GM23338 (cell line): Measurements from ENCODE around the gene DOCK11. TPM values are rescaled to one million over a fixed set of nuclear protein-coding genes. Genes with fewer than 3 reads are reported as not detected.

Experiments used
- ATAC-seq: fragments of 200-7000 bp; cut with Tn5 transposase; 3 replicates; pipeline ENCODE4 v1.9.1; 2020
- DNase-seq: peaks from one replicate; pipeline ENCODE4 v3.0.0-alpha.2; 2015; ENCODE audit warnings: low spot score
- H2AFZ ChIP-seq: fragments of 200-600 bp; sonication (generic); 2 replicates; pipeline ENCODE4 v1.8.0; 2016; ENCODE audit warnings: antibody characterized with exemption, mild to moderate bottlenecking, moderate library complexity
- H3F3A ChIP-seq: fragments of 200-600 bp; sonication (generic); replicated peaks from 2 replicates; pipeline ENCODE4 v1.8.0; 2017; ENCODE audit warnings: antibody characterized with exemption, mixed run types, low read depth
- H3K27ac ChIP-seq: fragments of 200-600 bp; sonication (generic); 2 replicates; pipeline ENCODE4 v1.6.1; 2016; ENCODE audit warnings: low read depth
- H3K27me3 ChIP-seq: fragments of 200-600 bp; sonication (generic); 2 replicates; pipeline ENCODE4 v1.8.0; 2016; ENCODE audit warnings: mild to moderate bottlenecking, mixed run types, moderate library complexity; ENCODE audit not compliant: insufficient read depth
- H3K36me3 ChIP-seq: fragments of 200-600 bp; sonication (generic); 2 replicates; pipeline ENCODE4 v1.8.0; 2016; ENCODE audit warnings: mild to moderate bottlenecking; ENCODE audit not compliant: insufficient read depth
- H3K4me1 ChIP-seq: fragments of 200-600 bp; sonication (generic); 2 replicates; pipeline ENCODE4 v1.8.0; 2016; ENCODE audit warnings: mild to moderate bottlenecking, moderate library complexity; ENCODE audit not compliant: insufficient read depth
- H3K4me2 ChIP-seq: fragments of 200-600 bp; sonication (generic); 2 replicates; pipeline ENCODE4 v1.7.1; 2017; ENCODE audit warnings: mixed run types
- H3K4me3 ChIP-seq: fragments of 200-600 bp; sonication (generic); 2 replicates; pipeline ENCODE4 v1.6.1; 2016; ENCODE audit warnings: mixed run types
- H3K79me2 ChIP-seq: fragments of 200-600 bp; sonication (generic); replicated peaks from 2 replicates; pipeline ENCODE4 v1.8.0; 2017; ENCODE audit warnings: mild to moderate bottlenecking; ENCODE audit not compliant: insufficient read depth
- H3K9me2 ChIP-seq: fragments of 200-600 bp; sonication (generic); 2 replicates; pipeline ENCODE4 v1.8.0; 2017; ENCODE audit not compliant: insufficient read depth
- H4K20me1 ChIP-seq: fragments of 200-600 bp; sonication (generic); replicated peaks from 2 replicates; pipeline ENCODE4 v1.8.0; 2017; ENCODE audit warnings: mild to moderate bottlenecking; ENCODE audit not compliant: insufficient read depth
- H3K27ac Mint-ChIP-seq: 2 replicates; pipeline ENCODE4 v1.8.0; 2020; ENCODE audit warnings: inconsistent platforms, mild to moderate bottlenecking, moderate library complexity, mixed read lengths
- H3K27me3 Mint-ChIP-seq: 3 replicates; pipeline ENCODE4 v1.8.0; 2022; ENCODE audit warnings: low read depth, mild to moderate bottlenecking, moderate library complexity, mixed read lengths, inconsistent platforms; ENCODE audit not compliant: insufficient read depth, poor library complexity
- H3K36me3 Mint-ChIP-seq: 3 replicates; pipeline ENCODE4 v1.8.0; 2021; ENCODE audit warnings: low read depth, mild to moderate bottlenecking, inconsistent platforms, moderate library complexity, mixed read lengths
- H3K4me1 Mint-ChIP-seq: 3 replicates; pipeline ENCODE4 v1.8.0; 2020; ENCODE audit warnings: mild to moderate bottlenecking, inconsistent platforms, mixed read lengths
- H3K4me3 Mint-ChIP-seq: 3 replicates; pipeline ENCODE4 v1.8.0; 2021; ENCODE audit warnings: moderate library complexity, mild to moderate bottlenecking, inconsistent platforms, mixed read lengths
- H3K9me3 Mint-ChIP-seq: 3 replicates; pipeline ENCODE4 v1.8.0; 2020; ENCODE audit warnings: moderate library complexity, mild to moderate bottlenecking, inconsistent platforms, mixed read lengths
- EZH2phosphoT487 ChIP-seq: fragments of 200-600 bp; sonication (generic); IDR thresholded peaks from one replicate; pipeline ENCODE4 v1.8.1; 2018; ENCODE audit warnings: antibody characterized with exemption; ENCODE audit not compliant: unreplicated experiment
- NANOG ChIP-seq: IDR thresholded peaks from 2 replicates; pipeline ENCODE4 v1.6.1; 2016; ENCODE audit warnings: antibody characterized with exemption, borderline replicate concordance
- POLR2AphosphoS5 ChIP-seq: IDR thresholded peaks from 2 replicates; pipeline ENCODE4 v1.6.1; 2016; ENCODE audit warnings: antibody characterized with exemption, low read depth
- ZNF114 ChIP-seq: fragments of 250-450 bp; sonication (Bioruptor Pico); IDR thresholded peaks from 2 replicates; pipeline ENCODE4 v1.5.0; 2020; ENCODE audit warnings: mild to moderate bottlenecking, moderate library complexity
- ZNF331 ChIP-seq: fragments of 250-450 bp; sonication (Bioruptor Pico); IDR thresholded peaks from 2 replicates; pipeline ENCODE4 v1.5.0; 2020; ENCODE audit warnings: low read depth, mild to moderate bottlenecking, moderate library complexity
- polyA plus RNA-seq: library from polyadenylated mRNA; unstranded; fragments of >200 nt; fragmentation: Nextera tagmentation; extraction: Ambion mirVana; gene quantifications from 2 replicates; pipeline ENCODE4 v1.2.1, GENCODE V29; 2016
- total RNA-seq: library from RNA; depleted of rRNA; stranded (reverse); fragments of >200 nt; shearing (Covaris generic); gene quantifications from 2 replicates; pipeline ENCODE4 v1.2.3, GENCODE V29; 2014
- TF ChIP-seq, protein P1 (sequence below): fragments of 250-450 bp; sonication (Bioruptor Pico); IDR thresholded peaks from 2 replicates; pipeline ENCODE4 v1.5.0; 2020; ENCODE audit warnings: mild to moderate bottlenecking, moderate library complexity
- TF ChIP-seq, protein P2 (sequence below): IDR thresholded peaks from 2 replicates; pipeline ENCODE4 v1.6.1; 2016; ENCODE audit warnings: antibody characterized with exemption

Gene DOCK11
- total and polyA plus RNA-seq, 2 experiments from 2014 or later, result 6.0 to 12.3 TPM

DNA sequence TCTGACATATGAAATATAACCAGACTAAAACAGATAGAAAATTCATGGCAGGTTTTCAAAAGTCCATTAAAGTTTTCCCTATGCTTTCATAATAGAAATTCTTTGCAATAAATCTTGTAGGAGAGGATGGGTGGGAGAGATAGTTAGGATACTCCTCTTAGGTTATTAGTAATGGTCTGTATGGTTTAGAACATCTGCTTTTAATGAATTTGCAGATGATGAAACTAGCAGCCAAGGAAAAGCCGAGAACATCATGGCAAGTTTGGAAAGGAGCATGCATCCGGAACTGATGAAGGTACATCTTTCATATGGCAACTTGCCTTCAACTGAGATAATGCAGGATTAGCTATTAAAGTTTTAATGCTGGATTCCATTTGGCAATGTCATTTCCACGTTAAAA is 70.7 kb downstream of the DOCK11 start (continued):
- TF ChIP-seq, protein P1, sequence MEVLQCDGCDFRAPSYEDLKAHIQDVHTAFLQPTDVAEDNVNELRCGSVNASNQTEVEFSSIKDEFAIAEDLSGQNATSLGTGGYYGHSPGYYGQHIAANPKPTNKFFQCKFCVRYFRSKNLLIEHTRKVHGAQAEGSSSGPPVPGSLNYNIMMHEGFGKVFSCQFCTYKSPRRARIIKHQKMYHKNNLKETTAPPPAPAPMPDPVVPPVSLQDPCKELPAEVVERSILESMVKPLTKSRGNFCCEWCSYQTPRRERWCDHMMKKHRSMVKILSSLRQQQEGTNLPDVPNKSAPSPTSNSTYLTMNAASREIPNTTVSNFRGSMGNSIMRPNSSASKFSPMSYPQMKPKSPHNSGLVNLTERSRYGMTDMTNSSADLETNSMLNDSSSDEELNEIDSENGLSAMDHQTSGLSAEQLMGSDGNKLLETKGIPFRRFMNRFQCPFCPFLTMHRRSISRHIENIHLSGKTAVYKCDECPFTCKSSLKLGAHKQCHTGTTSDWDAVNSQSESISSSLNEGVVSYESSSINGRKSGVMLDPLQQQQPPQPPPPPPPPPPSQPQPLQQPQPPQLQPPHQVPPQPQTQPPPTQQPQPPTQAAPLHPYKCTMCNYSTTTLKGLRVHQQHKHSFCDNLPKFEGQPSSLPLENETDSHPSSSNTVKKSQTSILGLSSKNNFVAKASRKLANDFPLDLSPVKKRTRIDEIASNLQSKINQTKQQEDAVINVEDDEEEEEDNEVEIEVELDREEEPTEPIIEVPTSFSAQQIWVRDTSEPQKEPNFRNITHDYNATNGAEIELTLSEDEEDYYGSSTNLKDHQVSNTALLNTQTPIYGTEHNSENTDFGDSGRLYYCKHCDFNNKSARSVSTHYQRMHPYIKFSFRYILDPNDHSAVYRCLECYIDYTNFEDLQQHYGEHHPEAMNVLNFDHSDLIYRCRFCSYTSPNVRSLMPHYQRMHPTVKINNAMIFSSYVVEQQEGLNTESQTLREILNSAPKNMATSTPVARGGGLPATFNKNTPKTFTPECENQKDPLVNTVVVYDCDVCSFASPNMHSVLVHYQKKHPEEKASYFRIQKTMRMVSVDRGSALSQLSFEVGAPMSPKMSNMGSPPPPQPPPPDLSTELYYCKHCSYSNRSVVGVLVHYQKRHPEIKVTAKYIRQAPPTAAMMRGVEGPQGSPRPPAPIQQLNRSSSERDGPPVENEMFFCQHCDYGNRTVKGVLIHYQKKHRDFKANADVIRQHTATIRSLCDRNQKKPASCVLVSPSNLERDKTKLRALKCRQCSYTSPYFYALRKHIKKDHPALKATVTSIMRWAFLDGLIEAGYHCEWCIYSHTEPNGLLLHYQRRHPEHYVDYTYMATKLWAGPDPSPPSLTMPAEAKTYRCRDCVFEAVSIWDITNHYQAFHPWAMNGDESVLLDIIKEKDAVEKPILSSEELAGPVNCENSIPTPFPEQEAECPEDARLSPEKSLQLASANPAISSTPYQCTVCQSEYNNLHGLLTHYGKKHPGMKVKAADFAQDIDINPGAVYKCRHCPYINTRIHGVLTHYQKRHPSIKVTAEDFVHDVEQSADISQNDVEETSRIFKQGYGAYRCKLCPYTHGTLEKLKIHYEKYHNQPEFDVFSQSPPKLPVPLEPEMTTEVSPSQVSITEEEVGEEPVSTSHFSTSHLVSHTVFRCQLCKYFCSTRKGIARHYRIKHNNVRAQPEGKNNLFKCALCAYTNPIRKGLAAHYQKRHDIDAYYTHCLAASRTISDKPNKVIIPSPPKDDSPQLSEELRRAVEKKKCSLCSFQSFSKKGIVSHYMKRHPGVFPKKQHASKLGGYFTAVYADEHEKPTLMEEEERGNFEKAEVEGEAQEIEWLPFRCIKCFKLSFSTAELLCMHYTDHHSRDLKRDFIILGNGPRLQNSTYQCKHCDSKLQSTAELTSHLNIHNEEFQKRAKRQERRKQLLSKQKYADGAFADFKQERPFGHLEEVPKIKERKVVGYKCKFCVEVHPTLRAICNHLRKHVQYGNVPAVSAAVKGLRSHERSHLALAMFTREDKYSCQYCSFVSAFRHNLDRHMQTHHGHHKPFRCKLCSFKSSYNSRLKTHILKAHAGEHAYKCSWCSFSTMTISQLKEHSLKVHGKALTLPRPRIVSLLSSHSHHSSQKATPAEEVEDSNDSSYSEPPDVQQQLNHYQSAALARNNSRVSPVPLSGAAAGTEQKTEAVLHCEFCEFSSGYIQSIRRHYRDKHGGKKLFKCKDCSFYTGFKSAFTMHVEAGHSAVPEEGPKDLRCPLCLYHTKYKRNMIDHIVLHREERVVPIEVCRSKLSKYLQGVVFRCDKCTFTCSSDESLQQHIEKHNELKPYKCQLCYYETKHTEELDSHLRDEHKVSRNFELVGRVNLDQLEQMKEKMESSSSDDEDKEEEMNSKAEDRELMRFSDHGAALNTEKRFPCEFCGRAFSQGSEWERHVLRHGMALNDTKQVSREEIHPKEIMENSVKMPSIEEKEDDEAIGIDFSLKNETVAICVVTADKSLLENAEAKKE (CRISPR knock-in tag), result no peak
- no peak for TF ChIP-seq POLR2AphosphoS5

DNA sequence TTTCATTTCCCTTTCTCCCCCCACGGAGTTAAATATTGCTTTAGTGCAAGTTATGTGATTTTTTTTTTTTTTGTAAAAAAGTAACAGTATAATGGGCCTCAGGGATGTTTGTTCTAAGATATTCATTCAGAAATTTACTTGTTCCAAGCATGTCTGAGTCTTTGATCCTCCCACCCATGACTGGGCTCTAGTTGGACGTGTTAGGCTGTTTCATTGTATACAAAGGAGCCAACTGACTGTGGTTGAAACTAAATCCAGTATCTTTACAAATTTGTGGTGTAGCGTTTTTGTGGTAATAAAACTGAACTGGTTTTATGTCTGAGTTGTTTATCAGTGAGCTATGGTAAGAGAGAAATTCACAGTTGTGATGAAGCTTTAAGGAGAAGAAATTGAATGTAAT is 74.1 kb downstream of the DOCK11 start:
- no peak for ATAC-seq
- no peaks in the 10 kb centered on the region; the same call in 2 of the 3 replicates for H3K36me3 Mint-ChIP-seq
- TF ChIP-seq NANOG (no peak), ZNF331 (CRISPR knock-in tag) (no peak), ZNF114 (CRISPR knock-in tag) (no peak), POLR2AphosphoS5 (no peak), EZH2phosphoT487 (no peak)
- TF ChIP-seq, protein P1 (CRISPR knock-in tag), result no peak
- TF ChIP-seq, protein P2, sequence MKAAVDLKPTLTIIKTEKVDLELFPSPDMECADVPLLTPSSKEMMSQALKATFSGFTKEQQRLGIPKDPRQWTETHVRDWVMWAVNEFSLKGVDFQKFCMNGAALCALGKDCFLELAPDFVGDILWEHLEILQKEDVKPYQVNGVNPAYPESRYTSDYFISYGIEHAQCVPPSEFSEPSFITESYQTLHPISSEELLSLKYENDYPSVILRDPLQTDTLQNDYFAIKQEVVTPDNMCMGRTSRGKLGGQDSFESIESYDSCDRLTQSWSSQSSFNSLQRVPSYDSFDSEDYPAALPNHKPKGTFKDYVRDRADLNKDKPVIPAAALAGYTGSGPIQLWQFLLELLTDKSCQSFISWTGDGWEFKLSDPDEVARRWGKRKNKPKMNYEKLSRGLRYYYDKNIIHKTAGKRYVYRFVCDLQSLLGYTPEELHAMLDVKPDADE, result no peak

More for the DNA sequence above, 74.1 kb downstream of the DOCK11 start:
- H3K9me2 ChIP-seq, result no peaks in the 10 kb centered on the region
- Mint-ChIP-seq H3K4me3 (no peak overlapping the region), H3K4me1 (no peaks in the 10 kb centered on the region), H3K27ac (no peak overlapping the region), H3K9me3 (no peaks in the 10 kb centered on the region), H3K27me3 (no peaks in the 10 kb centered on the region)
- no peak for DNase-seq
- H3K36me3 ChIP-seq, result no peaks in the 10 kb centered on the region
- H3F3A ChIP-seq, result no peaks in the 10 kb centered on the region
- no peak overlapping the region for H3K4me3 ChIP-seq
- H3K79me2 ChIP-seq, result no peaks in the 10 kb centered on the region
- no peak overlapping the region for H2AFZ ChIP-seq
- no peaks in the 10 kb centered on the region for H3K4me1 ChIP-seq
- H4K20me1 ChIP-seq, result no peaks in the 10 kb centered on the region
- no peak overlapping the region for H3K4me2 ChIP-seq
- no peaks in the 10 kb centered on the region for H3K27me3 ChIP-seq
- H3K27ac ChIP-seq, result no peak overlapping the region
